HEK293 (cell line): ENCODE measurements around the gene ZNF248.

Experiments used
- CTCF ChIA-PET: fragments of 350-600 bp; formaldehyde crosslinking; extraction: SDS; loops from one replicate; lab custom pipeline; 2021; ENCODE audit warnings: antibody characterized with exemption; lab: Yijun Ruan, JAX
- POLR2A ChIA-PET: fragments of 300-600 bp; formaldehyde crosslinking; extraction: SDS; loops from one replicate; lab custom pipeline; 2020; ENCODE audit warnings: antibody characterized with exemption, inconsistent platforms; lab: Yijun Ruan, JAX
- H3K27ac ChIP-seq: fragments of 200-500 bp; sonication (Bioruptor generic); 2 replicates; pipeline ENCODE4 v1.5.1; 2014; ENCODE audit warnings: low read depth, low read length, control low read depth, inconsistent platforms; ENCODE audit errors: extremely low read depth
- H3K36me3 ChIP-seq, 2 experiments: fragments of 200-500 bp in 1 of 2; sonication (Bioruptor generic) in 1 of 2; 1 replicate in 1 of 2; 2 replicates in 1 of 2; pipeline ENCODE4 v1.5.1; 2014 to 2017; ENCODE audit warnings: inconsistent platforms in 2 of 2, low read length in 2 of 2; ENCODE audit not compliant: control insufficient read depth in 2 of 2, insufficient read depth in 1 of 2
- H3K4me1 ChIP-seq: fragments of 200-500 bp; sonication (Bioruptor generic); 2 replicates; pipeline ENCODE4 v1.5.1; 2014; ENCODE audit warnings: mild to moderate bottlenecking, low read length, inconsistent platforms; ENCODE audit not compliant: control insufficient read depth, insufficient read depth
- H3K4me3 ChIP-seq: 2 replicates; pipeline ENCODE4 v1.5.1; 2011; ENCODE audit warnings: low read depth, mild to moderate bottlenecking, control low read depth, low read length, moderate library complexity
- H3K9me3 ChIP-seq: fragments of 200-500 bp; sonication (Bioruptor generic); 2 replicates; pipeline ENCODE4 v1.5.1; 2014; ENCODE audit warnings: low read depth, low read length, inconsistent platforms; ENCODE audit not compliant: control insufficient read depth, insufficient read depth
- BCL11A ChIP-seq: fragments of 450-650 bp; formaldehyde crosslinking; IDR thresholded peaks from 2 replicates; pipeline ENCODE4 v1.5.1; 2016; ENCODE audit warnings: low read depth, missing biosample characterization, missing genetic modification characterization
- BCL11B ChIP-seq: fragments of 450-650 bp; formaldehyde crosslinking; IDR thresholded peaks from 2 replicates; pipeline ENCODE4 v1.5.1; 2016; ENCODE audit warnings: low read depth, missing biosample characterization, missing genetic modification characterization
- CTCF ChIP-seq: fragments of 450-650 bp; formaldehyde crosslinking; IDR thresholded peaks from 2 replicates; pipeline ENCODE4 v1.5.1; 2016; ENCODE audit warnings: missing biosample characterization, missing genetic modification characterization
- KLF9 ChIP-seq: fragments of 450-650 bp; formaldehyde crosslinking; IDR thresholded peaks from 2 replicates; pipeline ENCODE4 v1.5.1; 2016; ENCODE audit warnings: missing biosample characterization, missing genetic modification characterization, low read depth
- PBX3 ChIP-seq: sonication (generic); formaldehyde crosslinking; IDR thresholded peaks from 2 replicates; pipeline ENCODE4 v1.8.1; 2022; ENCODE audit warnings: mild to moderate bottlenecking, moderate library complexity, missing genetic modification reagents
- RBAK ChIP-seq: fragments of 450-650 bp; formaldehyde crosslinking; IDR thresholded peaks from 2 replicates; pipeline ENCODE4 v1.5.1; 2016; ENCODE audit warnings: missing biosample characterization, missing genetic modification characterization
- SCRT2 ChIP-seq: fragments of 450-650 bp; formaldehyde crosslinking; IDR thresholded peaks from 2 replicates; pipeline ENCODE4 v1.5.1; 2016; ENCODE audit warnings: missing biosample characterization, missing genetic modification characterization
- SP3 ChIP-seq: fragments of 450-650 bp; formaldehyde crosslinking; IDR thresholded peaks from 2 replicates; pipeline ENCODE4 v1.5.1; 2016; ENCODE audit warnings: missing biosample characterization, missing genetic modification characterization
- ZBTB17 ChIP-seq: fragments of 450-650 bp; formaldehyde crosslinking; IDR thresholded peaks from 2 replicates; pipeline ENCODE4 v1.5.1; 2016; ENCODE audit warnings: missing biosample characterization, missing genetic modification characterization
- ZBTB44 ChIP-seq: fragments of 450-650 bp; IDR thresholded peaks from 2 replicates; pipeline ENCODE4 v1.5.1; 2018; ENCODE audit warnings: missing biosample characterization, mild to moderate bottlenecking, missing genetic modification characterization
- ZBTB8A ChIP-seq: fragments of 450-650 bp; formaldehyde crosslinking; IDR thresholded peaks from 2 replicates; pipeline ENCODE4 v1.5.1; 2016; ENCODE audit warnings: missing biosample characterization, missing genetic modification characterization
- ZFHX2 ChIP-seq: fragments of 450-650 bp; formaldehyde crosslinking; conservative IDR thresholded peaks from 2 replicates; pipeline ENCODE4 v1.5.1; 2016; ENCODE audit warnings: missing biosample characterization, missing genetic modification characterization
- ZNF132 ChIP-seq: fragments of 450-650 bp; formaldehyde crosslinking; IDR thresholded peaks from 2 replicates; pipeline ENCODE4 v1.5.1; 2017; ENCODE audit warnings: missing biosample characterization, missing genetic modification characterization, borderline replicate concordance
- ZNF214 ChIP-seq: fragments of 450-650 bp; formaldehyde crosslinking; IDR thresholded peaks from 2 replicates; pipeline ENCODE4 v1.5.1; 2017; ENCODE audit warnings: missing biosample characterization, mild to moderate bottlenecking, missing genetic modification characterization, borderline replicate concordance
- ZNF449 ChIP-seq: fragments of 450-650 bp; formaldehyde crosslinking; IDR thresholded peaks from 2 replicates; pipeline ENCODE4 v1.5.1; 2017; ENCODE audit warnings: missing biosample characterization, mild to moderate bottlenecking, missing genetic modification characterization, moderate library complexity
- ZNF473 ChIP-seq: fragments of 450-650 bp; formaldehyde crosslinking; IDR thresholded peaks from 2 replicates; pipeline ENCODE4 v1.5.1; 2017; ENCODE audit warnings: missing biosample characterization, missing genetic modification characterization
- ZNF513 ChIP-seq: fragments of 450-650 bp; IDR thresholded peaks from 2 replicates; pipeline ENCODE4 v1.5.1; 2018; ENCODE audit warnings: missing biosample characterization, missing genetic modification characterization
- ZNF555 ChIP-seq: fragments of 450-650 bp; formaldehyde crosslinking; conservative IDR thresholded peaks from 2 replicates; pipeline ENCODE4 v1.5.1; 2017; ENCODE audit warnings: missing biosample characterization, mild to moderate bottlenecking, missing genetic modification characterization, inconsistent platforms
- ZNF585B ChIP-seq: fragments of 450-650 bp; formaldehyde crosslinking; IDR thresholded peaks from 2 replicates; pipeline ENCODE4 v1.5.1; 2016; ENCODE audit warnings: missing biosample characterization, missing genetic modification characterization
- ZNF623 ChIP-seq: fragments of 450-650 bp; formaldehyde crosslinking; IDR thresholded peaks from 2 replicates; pipeline ENCODE4 v1.5.1; 2016; ENCODE audit warnings: missing biosample characterization, missing genetic modification characterization
- ZNF658 ChIP-seq: fragments of 450-650 bp; formaldehyde crosslinking; IDR thresholded peaks from 2 replicates; pipeline ENCODE4; 2016; ENCODE audit warnings: missing biosample characterization, missing genetic modification characterization
- ZNF677 ChIP-seq: fragments of 450-650 bp; IDR thresholded peaks from 2 replicates; pipeline ENCODE4 v1.5.0; 2018; ENCODE audit warnings: missing biosample characterization, mild to moderate bottlenecking, missing genetic modification characterization, moderate library complexity
- ZNF692 ChIP-seq: fragments of 450-650 bp; formaldehyde crosslinking; IDR thresholded peaks from 2 replicates; pipeline ENCODE4 v1.5.1; 2016; ENCODE audit warnings: missing biosample characterization, missing genetic modification characterization
- ZNF76 ChIP-seq: fragments of 450-650 bp; formaldehyde crosslinking; IDR thresholded peaks from 2 replicates; pipeline ENCODE4; 2016; ENCODE audit warnings: low read depth, missing biosample characterization, missing genetic modification characterization, borderline replicate concordance
- ZNF837 ChIP-seq: fragments of 450-650 bp; formaldehyde crosslinking; IDR thresholded peaks from 2 replicates; pipeline ENCODE4 v1.5.1; 2016; ENCODE audit warnings: missing biosample characterization, missing genetic modification characterization
- ZSCAN23 ChIP-seq: fragments of 450-650 bp; formaldehyde crosslinking; IDR thresholded peaks from 2 replicates; pipeline ENCODE4 v1.5.1; 2016; ENCODE audit warnings: missing biosample characterization, missing genetic modification characterization

The ZNF248 gene

GRCh38 chr10:37860494-37861190 is 3.2 kb upstream of the ZNF248 start:
- CTCF ChIA-PET, result no interaction called here
- POLR2A ChIA-PET, result no interaction called here
- Histone ChIP-seq H3K9me3 (no peaks in the 10 kb centered on the region), H3K36me3 (peaks cover 0 to 2% of the 10 kb centered on the region in 2 experiments; a peak in 1 of 3 replicates), H3K4me1 (peaks cover 2% of the 10 kb centered on the region; the same call in 1 of the 2 replicates), H3K27ac (no peak overlapping the region), H3K4me3 (no peak overlapping the region)
- TF ChIP-seq BCL11A (tag by site-specific recombination) (0 out of 2 replicates have a peak, but pooled peaks have one; percentile 25), ZBTB8A (tag by site-specific recombination) (no peak), SP3 (tag by site-specific recombination) (no peak), ZNF449 (tag by site-specific recombination) (no peak), CTCF (tag by site-specific recombination) (no peak), ZNF837 (tag by site-specific recombination) (no peak), ZNF692 (tag by site-specific recombination) (no peak), ZNF76 (tag by site-specific recombination) (no peak), BCL11B (tag by site-specific recombination) (no peak), ZNF473 (tag by site-specific recombination) (no peak), ZNF658 (tag by site-specific recombination) (no peak), ZBTB44 (tag by site-specific recombination) (no peak), ZBTB17 (tag by site-specific recombination) (no peak), ZNF677 (tag by site-specific recombination) (no peak), ZNF214 (tag by site-specific recombination) (no peak), ZSCAN23 (no peak), PBX3 (CRISPR knock-in tag) (no peak), ZNF555 (no peak), ZNF513 (no peak), ZNF132 (no peak), SCRT2 (tag by site-specific recombination) (peak; percentile 57), KLF9 (tag by site-specific recombination) (no peak), ZFHX2 (tag by site-specific recombination) (no peak), ZNF585B (tag by site-specific recombination) (no peak), RBAK (tag by site-specific recombination) (no peak), ZNF623 (tag by site-specific recombination) (no peak)
